Fibroblast of skin of abdomen (primary cell): ENCODE measurements around the gene MAD2L2. TPM values are rescaled to one million over a fixed set of nuclear protein-coding genes. Genes with fewer than 3 reads are reported as not detected.

Source experiments
- DNase-seq: peaks from one replicate; pipeline ENCODE4 v3.0.0-alpha.2; 2013
- polyA plus RNA-seq, 2 experiments: library from polyadenylated mRNA; unstranded; fragments of 120-200 nt; gene quantifications; one replicate each; pipeline ENCODE4 v1.2.1, GENCODE V29; 2013; ENCODE audit not compliant: insufficient read length in 2 of 2

The MAD2L2 gene
- polyA plus RNA-seq (2013, experiment 1 of 2; ENCODE audit: insufficient read length) = 54.8 TPM
- polyA plus RNA-seq (2013, experiment 2 of 2; ENCODE audit: insufficient read length) = 54.7 TPM

- peak; percentile 75 for DNase-seq
These were observed at the start of gene MAD2L2 for GRCh38 chr1:11681071-11681771. TSS of gene MAD2L2 (minus strand) at chr1:11681148. CDS start at chr1:11680601, 547 bp downstream.

- DNase-seq = no peak
These were observed 49.5 kb upstream of the MAD2L2 start for GRCh38 chr1:11730429-11730891.

GRCh38 chr1:11729498-11730428 lies 48.8 kb upstream of the MAD2L2 start:
- DNase-seq = no peak

- DNase-seq = no peak
These were observed 48.2 kb upstream of the MAD2L2 start for GRCh38 chr1:11729155-11729497.

GRCh38 chr1:11728126-11728806 lies 47.3 kb upstream of the MAD2L2 start:
- no peak for DNase-seq

- no peak for DNase-seq
These were observed 46.2 kb upstream of the MAD2L2 start for GRCh38 chr1:11727119-11727518.

- no peak for DNase-seq
These were observed 44.7 kb upstream of the MAD2L2 start for GRCh38 chr1:11725616-11726015.

GRCh38 chr1:11722538-11722937 lies 41.6 kb upstream of the MAD2L2 start:
- DNase-seq = no peak

- no peak for DNase-seq
These were observed 40.4 kb upstream of the MAD2L2 start for GRCh38 chr1:11721311-11721710.

GRCh38 chr1:11720525-11720924 lies 39.6 kb upstream of the MAD2L2 start:
- no peak for DNase-seq

GRCh38 chr1:11720033-11720376 lies 39.1 kb upstream of the MAD2L2 start:
- DNase-seq = no peak

- peak; percentile 39 for DNase-seq
These were observed 38.5 kb upstream of the MAD2L2 start for GRCh38 chr1:11719313-11720032.

GRCh38 chr1:11714831-11715575 lies 34.1 kb upstream of the MAD2L2 start:
- no peak for DNase-seq

- no peak for DNase-seq
These were observed 32.1 kb upstream of the MAD2L2 start for GRCh38 chr1:11713095-11713494.

- DNase-seq = no peak
These were observed 31.3 kb upstream of the MAD2L2 start for GRCh38 chr1:11712285-11712684.

- DNase-seq = no peak
These were observed 30.5 kb upstream of the MAD2L2 start for GRCh38 chr1:11711490-11711889.

- DNase-seq = no peak
These were observed 27.8 kb upstream of the MAD2L2 start for GRCh38 chr1:11708554-11709350.

GRCh38 chr1:11707621-11708276 lies 26.8 kb upstream of the MAD2L2 start:
- DNase-seq = no peak

GRCh38 chr1:11706292-11706691 lies 25.3 kb upstream of the MAD2L2 start:
- no peak for DNase-seq

- DNase-seq = no peak
These were observed 24.6 kb upstream of the MAD2L2 start for GRCh38 chr1:11705596-11705995.
